GM18526 (cell line): ENCODE results near the gene CDK5.
A peak's percentile ranks its signal among the peaks of the same experiment; 100 is the strongest.

Experiments used
- POLR2A ChIP-seq: IDR thresholded peaks from 3 replicates; pipeline ENCODE4 v1.6.1; 2011; ENCODE audit not compliant: insufficient read length; ENCODE audit errors: extremely low read depth

Gene CDK5

GRCh38 chr7:151043959-151044358, 13.7 kb downstream of the CDK5 start:
- TF ChIP-seq POLR2A: no peak

DNA sequence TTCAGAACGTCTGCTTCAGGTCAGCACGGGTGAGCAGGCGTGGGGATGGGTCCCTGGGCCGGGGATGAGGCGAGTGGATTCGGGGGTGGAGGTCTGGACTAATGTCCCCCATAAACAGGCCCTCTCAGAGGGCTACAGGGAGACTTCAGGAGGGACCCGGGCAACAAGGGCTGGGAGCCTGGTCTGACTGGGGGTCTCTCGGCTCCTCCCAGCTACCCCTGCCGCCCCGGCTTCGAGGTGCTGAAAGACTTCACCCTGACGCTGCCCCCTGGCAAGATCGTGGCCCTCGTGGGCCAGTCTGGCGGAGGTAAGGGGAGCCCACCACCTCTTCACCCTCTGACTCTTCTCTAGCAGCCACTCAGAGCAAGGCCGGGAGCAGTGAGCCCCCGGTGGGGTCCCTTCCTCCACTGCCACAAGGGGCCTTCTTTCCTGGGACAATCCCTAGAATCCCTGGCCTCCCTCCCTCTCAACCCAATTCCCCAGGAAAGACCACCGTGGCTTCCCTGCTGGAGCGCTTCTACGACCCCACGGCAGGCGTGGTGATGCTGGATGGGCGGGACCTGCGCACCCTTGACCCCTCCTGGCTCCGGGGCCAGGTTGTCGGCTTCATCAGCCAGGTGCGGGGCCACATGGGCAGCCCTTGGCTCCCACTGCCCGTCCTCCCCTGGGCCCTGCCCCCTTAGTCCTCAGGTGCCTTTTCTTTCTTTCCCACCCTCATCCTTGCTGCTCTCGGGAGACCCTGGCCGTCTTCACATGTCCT, 16.9 kb downstream of the CDK5 start:
- TF ChIP-seq POLR2A: no peak

GRCh38 chr7:151039850-151040548, 17.7 kb downstream of the CDK5 start:
- no peak for TF ChIP-seq POLR2A

GRCh38 chr7:151038951-151039849, 18.5 kb downstream of the CDK5 start:
- TF ChIP-seq POLR2A: no peak

- no peak for TF ChIP-seq POLR2A
Measured at GRCh38 chr7:151035902-151036301, 21.8 kb downstream of the CDK5 start.

GRCh38 chr7:151035026-151035717, 22.5 kb downstream of the CDK5 start:
- no peak for TF ChIP-seq POLR2A

GRCh38 chr7:151034312-151035025, 23.2 kb downstream of the CDK5 start:
- TF ChIP-seq POLR2A: no peak

DNA sequence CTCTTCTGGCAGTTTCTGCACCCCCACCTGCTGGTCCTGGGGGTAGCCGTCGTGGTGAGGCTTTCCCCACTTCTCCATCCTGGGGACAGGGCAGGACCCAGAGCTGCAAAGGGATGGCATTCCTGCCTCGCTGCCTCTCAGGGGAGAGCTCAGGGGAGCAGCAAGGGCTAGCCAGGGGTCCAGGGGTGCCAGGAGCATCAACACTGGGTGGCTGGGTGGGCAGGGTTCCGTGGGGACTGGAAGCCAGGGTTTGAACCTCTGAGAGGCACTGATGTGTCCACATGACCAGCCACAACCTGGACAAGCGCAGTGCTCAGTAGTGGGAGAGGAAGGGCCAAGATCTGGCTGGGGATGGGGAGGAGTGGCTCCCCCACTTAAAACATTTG, 23.8 kb downstream of the CDK5 start:
- no peak for TF ChIP-seq POLR2A

GRCh38 chr7:151032936-151033863, 24.5 kb downstream of the CDK5 start:
- no peak for TF ChIP-seq POLR2A

- TF ChIP-seq POLR2A: no peak
Measured at GRCh38 chr7:151031011-151031410, 26.7 kb downstream of the CDK5 start.

GRCh38 chr7:151028948-151029501, 28.7 kb downstream of the CDK5 start:
- TF ChIP-seq POLR2A: no peak

GRCh38 chr7:151028131-151028947, 29.4 kb downstream of the CDK5 start, which contains the start of gene ABCB8:
ABCB8 (plus strand) TSS chr7:151028450; CDS start chr7:151028516, 66 bp downstream.
- TF ChIP-seq POLR2A: peak; percentile 51
